Measurements from ENCODE around the gene PDHA2. TPM values are rescaled to one million over a fixed set of nuclear protein-coding genes. Genes with fewer than 3 reads are reported as not detected.

The PDHA2 gene
- total and polyA plus RNA-seq, 4 donors = not detected

DNA sequence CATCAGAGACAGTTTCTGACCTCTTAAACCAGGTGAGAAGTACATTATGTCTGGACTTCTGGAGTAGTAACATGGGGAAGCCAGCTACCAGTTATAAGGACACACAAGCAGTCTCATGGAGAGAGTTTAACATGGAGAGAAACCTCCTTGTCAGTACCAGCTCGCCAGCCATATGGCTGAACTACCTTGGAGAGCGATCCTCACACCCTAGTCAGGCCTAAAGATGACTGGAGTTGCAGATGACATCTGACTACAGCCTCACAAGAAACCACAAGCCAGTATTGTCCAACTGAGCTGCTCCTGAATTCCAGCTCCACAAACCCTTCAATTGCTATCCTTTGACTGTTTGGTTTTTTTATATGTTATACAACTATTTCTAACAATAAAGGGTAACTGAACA is 49.8 kb downstream of the PDHA2 start:
- Histone ChIP-seq H3K36me3 (ENCODE audit: control insufficient read depth in 1 of 2, insufficient read depth in 2 of 2, low read length in 1 of 2) (no peaks in the 10 kb centered on the region), H3K27me3 (ENCODE audit: control insufficient read depth in 1 of 2, insufficient read depth in 2 of 2, low read length in 1 of 2) (peaks cover 0 to 2% of the 10 kb centered on the region in 2 donors), H3K27ac (ENCODE audit: low read depth in 1 of 2, low read length in 2 of 2) (no peak overlapping the region), H3K4me3 (ENCODE audit: low read length in 2 of 2) (no peak overlapping the region), H3K4me1 (ENCODE audit: control insufficient read depth in 1 of 2, insufficient read depth in 2 of 2, low read length in 2 of 2) (no peaks in the 10 kb centered on the region), H3K9me3 (ENCODE audit: control insufficient read depth, low read length) (no peaks in the 10 kb centered on the region)
- intact Hi-C loops (cut with DNase I) = no loop called here
- ATAC-seq (ENCODE audit: low FRiP score) = no peak
- no peak for DNase-seq
- 54 to 59% methylated on average over 2 of the region's 2 CpGs for WGBS, 2 donors

Measured in aorta (tissue), 5 donors.